ENCODE data around the gene TERT.

GRCh38 chr5:1214163-1214935, 80.5 kb downstream of the TERT start:
- TF ChIP-seq CTCF (IDR thresholded peaks at IDR 0.05) (no peak), EZH2 (IDR thresholded peaks at IDR 0.05) (no peak)
